ENCODE results near the gene FANCD2.
"Not testable (repeated sequence)": the region's sequence is repeated elsewhere in the genome, so short reads cannot be mapped to it uniquely, and the experiment has no call there.

The FANCD2 gene

DNA sequence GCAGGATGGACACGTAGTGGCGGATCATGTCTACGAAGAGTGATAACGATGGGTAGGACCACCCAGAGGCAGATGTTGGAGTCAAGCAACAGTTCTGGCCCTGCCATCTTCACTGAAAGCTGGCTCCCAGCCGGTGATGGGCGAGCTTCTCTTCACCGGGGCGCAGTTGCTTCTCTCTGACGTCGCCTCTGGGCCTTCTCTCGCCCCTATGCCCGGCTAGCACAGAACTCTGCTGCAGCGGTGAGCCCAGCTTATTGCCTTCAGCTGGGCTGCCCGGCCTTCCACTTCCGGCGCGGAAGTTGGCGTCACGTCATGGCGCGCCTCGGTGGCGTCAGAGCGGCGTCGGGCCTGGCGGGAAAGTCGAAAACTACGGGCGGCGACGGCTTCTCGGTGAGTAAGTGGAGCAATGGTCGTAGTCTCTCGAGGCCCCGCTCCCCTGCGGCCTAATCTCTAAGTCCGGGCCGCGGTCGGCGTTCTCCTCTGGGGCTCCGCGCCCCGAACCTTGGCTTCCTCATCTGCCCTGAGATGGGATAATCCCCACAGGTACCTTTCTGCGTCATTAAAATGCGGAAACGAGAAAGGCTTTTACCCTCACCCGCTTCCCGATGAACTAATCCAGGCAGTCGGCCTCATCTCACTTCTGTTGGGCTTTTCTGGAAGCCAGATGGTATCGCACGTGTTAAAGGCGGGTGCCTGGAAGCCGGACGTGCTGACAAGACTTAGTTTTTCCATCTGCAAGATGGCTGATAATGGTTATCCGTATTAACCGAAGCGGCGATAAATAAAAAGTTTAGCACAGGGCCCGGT is at the start of gene FANCD2:
Gene FANCD2, plus strand, starts transcription at position 354 of the 807 bp plus-strand sequence. CDS start 2,221 bp downstream, outside the sequence.
- FAIRE-seq (peak; percentile 66), DNase-seq (ENCODE audit: insufficient read length, low spot score) (peak; percentile 86)

DNA sequence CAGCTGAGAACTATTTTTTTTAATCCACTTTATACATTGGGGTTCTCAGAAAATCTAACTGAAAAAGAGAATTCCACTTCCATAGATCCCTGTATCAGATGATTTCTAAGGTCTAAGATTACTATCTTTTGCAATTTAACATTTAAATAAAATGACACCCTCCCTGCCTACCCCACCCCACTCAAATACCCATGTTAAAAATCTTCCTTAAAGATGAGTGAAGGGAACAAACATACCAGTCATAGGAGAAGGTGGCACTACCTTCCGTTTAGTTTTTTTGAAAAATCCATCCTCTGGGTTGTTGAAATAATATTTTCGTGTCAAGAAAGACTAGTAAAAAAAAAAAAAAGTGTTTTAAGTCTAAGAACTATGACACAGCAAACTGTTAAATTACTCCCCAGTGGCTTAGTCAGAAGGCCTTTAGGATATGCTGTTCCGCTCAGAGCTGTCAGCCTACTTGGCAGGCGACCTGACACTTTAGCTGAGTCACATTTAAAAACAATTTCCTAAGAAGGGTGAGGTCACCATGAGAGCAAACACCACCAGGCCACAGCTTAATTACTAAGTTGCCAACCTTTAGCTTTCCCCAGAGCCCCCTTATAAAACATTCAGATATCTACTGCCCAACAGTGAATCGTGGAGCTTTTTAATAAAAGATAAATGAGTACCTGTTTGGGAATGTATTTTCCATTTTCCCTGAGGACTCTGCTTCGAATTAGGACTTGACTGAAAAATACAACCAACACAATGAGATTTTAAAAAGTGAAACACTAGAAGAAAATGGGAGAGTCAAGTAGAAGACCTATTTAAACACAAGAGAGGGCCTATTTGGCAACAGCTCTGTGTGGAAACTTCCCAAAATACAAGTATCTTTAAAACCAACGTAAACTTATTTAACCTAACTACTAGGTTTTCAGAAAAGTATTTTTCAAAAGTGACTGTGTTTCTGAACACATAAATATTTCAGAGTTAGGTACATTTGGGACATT is 49.2 kb upstream of the FANCD2 start:
- DNase-seq (ENCODE audit: insufficient read length, low spot score) (peak; percentile 85), FAIRE-seq (no peak)

DNA sequence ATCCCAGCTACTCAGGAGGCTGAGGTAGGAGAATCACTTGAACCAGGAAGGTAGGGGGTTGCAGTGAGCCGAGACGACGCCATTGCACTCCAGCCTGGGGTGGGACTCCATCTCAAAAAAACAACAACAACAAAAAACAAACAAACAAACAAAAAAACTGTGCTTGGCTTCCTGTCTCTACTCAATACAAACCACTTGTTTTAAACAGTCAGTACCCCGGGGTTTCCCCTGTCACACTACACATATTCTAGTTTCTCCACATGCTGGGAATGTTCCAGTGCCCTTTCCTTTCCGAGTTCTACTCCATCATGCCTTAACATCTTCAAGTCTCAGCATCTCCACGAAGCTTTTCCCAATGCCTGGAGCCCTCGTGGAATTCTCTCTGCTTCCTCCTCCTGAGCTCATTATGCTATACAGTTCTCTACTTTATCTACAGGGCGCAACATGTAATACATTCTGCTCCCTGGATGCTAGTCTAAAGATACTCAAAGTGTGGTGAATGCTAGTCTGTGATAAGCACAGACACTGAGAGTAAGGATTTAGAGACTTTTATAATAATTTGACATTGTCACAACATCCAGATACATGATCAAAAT is 47.4 kb upstream of the FANCD2 start:
- FAIRE-seq: no peak
- DNase-seq (ENCODE audit: insufficient read length, low spot score): no peak

DNA sequence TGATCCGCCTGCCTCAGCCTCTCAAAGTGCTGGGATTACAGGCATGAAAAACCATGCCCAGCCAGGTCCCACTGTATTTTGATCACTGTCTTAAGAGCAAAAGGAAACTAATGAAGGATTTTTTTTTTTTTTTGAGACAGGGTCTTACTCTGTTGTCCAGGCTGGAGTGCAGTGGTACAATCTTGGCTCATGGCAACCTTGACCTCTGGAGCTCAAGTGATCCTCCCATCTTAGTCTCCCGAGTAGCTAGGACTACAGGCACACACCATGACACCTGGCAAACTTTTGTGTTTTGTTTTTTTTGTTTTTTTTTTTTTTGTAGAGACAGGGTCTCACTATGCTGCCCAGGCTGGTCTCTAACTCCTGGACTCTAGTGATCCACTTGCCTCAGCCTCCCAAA is 46.0 kb upstream of the FANCD2 start:
- DNase-seq (ENCODE audit: insufficient read length, low spot score) (no peak), FAIRE-seq (no peak)

DNA sequence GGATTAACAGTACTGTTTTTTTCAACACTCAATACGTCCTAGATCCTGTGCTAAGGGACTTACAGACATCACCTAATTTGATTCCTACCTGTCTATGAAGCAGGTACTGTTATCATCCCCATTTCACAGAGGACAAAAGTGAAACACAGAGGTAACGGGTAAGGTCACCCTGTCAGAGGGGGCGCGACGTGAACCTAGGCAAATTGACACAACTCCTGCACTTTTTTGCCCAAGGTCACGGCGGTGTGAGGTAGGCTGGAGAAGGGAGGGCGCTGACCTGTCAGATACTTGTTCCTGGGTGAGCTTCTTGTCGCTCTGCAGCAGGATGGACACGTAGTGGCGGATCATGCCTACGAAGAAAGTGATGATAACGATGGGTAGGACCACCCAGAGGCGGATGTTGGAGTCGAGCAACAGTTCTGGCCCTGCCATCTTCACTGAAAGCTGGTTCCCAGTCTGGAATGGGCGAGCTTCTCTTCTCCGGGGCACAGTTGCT is 40.0 kb upstream of the FANCD2 start:
- FAIRE-seq (no peak), DNase-seq (ENCODE audit: insufficient read length, low spot score) (no peak)

DNA sequence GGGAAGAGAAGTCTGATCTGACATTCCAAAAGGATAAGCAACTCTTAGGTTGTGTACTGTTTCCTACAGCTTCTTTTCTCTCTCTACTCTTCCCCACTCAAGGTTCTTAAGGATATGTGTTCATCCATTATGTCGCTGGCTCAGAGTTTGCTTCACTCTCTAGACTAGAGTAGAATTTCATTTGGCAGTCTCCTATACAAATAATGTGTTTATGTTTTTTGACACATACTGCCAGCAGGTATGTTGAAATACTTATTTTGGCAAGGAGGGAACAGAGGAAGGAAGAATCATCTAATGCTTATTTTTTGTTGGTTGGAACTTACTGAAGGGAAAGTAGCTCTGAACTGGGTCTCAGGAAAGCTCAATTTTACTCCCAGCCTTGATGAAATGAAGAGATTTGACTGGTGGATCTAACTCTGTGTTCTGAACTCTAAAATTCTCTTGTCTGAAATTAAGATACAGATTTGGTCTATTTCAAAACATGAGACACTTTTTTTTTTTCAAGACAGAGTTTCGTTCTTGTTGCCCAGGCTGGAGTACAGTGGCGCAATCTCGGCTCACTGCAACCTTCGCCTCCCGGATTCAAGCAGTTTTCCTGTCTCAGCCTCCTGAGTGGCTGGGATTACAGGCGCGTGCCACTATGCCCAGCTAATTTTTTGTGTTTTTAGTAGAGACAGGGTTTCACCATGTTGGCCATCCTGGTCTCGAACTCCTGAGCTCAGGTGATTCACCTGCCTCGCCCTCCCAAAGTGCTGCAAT is 32.0 kb upstream of the FANCD2 start:
- FAIRE-seq (no peak), DNase-seq (ENCODE audit: insufficient read length, low spot score) (no peak)

DNA sequence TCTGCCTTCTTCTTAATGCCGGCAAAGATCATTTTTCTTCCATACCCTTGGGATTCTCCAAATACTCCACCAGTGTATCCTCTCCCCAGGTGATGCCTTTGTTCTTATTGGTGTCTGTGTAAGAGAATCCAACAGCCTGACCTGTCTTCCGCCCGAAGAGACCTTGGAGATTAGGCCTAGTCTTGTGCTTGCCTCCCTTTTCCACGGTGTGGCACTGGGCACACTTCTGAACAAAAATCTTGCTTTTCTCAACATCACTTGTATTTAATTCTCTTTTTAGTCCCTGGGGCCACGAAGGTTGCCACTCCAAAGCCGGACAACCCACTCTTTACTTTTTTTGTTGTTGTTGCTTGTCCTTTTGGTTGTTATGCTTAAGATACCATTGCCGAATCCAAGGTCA is 25.6 kb upstream of the FANCD2 start:
- DNase-seq (ENCODE audit: insufficient read length, low spot score): no peak
- FAIRE-seq: no peak

DNA sequence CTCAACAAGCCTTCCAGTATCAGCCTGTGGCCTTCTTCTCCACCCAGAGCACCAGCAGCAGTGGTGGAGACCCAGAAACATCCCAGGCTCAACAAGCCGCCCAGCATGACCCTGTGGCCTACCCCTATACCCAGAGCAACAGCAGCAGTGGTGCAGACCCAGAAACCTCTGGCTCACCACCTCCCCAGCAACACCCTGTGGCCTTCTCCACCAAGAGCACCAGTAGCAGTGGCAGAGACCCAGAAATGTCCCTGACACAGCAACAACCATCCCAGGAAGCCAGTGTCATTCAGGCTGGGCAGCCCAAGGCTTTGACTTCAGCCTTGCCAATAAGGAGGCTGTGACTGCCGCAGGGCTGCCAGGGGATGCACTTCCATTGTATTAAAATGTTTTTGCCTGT is 23.3 kb upstream of the FANCD2 start:
- FAIRE-seq (no peak), DNase-seq (ENCODE audit: insufficient read length, low spot score) (no peak)

DNA sequence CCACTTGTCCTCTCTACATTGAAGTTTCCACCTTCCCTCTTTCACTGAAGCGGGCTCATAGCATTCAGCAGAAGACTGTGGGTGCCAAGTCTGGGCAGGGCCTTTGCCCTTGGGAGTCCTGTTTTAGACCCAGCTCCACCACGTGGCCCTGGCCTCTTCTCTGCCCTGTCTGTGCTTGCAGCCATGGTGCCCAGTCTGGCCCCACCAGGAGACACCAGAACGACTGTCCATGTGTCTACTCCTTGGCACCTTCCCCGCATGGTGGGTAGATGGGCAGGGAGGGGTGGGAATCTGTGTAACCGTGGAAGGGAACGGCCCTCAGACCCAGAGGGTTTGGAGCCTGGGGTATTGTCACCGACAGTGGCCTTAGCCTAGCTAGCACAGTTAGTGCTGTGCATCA is 21.7 kb upstream of the FANCD2 start:
- DNase-seq (ENCODE audit: insufficient read length, low spot score): no peak
- FAIRE-seq: no peak

DNA sequence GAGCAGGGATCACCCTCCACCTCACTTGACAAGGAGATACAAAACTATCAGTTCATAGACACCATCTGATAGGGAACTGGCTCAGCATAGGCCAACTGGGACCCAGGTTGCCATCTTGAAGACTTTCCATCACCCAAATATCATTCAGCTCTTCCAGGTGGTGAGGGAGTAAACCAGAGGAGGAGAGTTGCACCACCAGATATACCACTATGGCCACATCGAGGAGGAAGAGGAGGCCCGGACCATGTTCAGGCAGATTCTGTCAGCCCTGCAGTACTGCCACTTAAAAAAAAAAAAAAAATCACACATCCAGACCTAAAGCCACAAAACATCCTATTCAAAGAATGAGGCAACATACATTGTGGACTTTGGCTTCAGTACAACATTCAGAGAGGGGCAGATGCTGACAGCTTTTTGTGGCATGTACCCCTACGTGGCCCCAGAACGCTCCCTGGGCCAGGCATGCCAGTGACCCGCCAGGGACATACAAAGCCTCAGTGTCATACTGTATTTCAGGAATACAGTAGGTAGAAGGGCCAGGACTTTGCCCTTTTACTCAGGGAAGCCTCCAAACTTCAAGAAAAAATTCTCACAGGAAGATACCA is 21.2 kb upstream of the FANCD2 start:
- DNase-seq (ENCODE audit: insufficient read length, low spot score) (no peak), FAIRE-seq (no peak)

DNA sequence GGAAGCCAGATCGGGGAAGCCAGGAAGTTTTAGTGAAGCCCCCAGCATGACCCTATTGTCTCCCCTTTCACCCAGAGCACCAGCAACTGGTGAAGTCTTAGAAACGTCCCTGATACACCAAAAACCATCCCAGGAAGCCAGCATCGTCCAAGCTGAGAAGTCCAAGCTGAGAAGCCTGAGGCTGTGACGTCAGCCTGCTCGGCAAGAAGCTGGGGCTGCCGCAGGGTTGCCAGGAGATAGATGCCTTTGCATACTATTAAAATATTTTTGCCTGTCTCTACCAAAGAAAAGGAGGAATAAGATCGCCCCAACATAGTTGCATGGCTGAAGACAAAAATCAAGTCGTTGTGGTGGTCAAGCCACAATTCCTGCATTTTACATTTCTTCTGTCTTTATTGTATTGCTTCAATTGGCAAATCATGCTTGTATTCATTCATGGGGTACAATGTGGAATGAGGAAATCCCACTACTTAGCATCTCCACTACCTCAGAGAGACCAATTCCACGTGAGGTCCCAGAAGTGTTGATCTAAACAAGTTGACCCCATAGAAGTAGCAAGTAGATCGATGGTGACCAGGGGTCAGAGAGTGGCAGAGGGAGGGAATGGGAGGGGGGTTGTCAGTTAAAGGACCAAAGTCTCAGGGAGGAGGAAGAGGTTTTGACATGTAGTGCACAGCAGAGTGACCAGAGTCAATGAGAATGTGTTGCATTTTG is 20.0 kb upstream of the FANCD2 start:
- no peak for FAIRE-seq
- no peak for DNase-seq (ENCODE audit: insufficient read length, low spot score)

DNA sequence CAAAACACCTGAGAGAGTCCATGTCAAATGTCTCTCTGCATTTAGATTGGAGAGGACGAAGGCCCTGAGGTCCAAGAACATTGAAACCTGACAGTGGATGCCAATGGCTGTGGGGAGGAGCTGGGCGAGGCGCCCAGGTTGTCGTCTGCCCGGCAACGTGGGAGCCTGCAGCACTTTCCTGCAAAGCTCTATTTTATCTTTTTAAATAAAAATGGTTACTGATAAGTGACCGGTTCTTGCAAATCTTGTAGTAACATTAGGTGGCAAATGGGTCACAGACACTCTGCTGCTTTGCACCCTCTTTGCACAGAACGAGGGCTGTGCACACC is 19.5 kb upstream of the FANCD2 start:
- FAIRE-seq (no peak), DNase-seq (ENCODE audit: insufficient read length, low spot score) (no peak)

DNA sequence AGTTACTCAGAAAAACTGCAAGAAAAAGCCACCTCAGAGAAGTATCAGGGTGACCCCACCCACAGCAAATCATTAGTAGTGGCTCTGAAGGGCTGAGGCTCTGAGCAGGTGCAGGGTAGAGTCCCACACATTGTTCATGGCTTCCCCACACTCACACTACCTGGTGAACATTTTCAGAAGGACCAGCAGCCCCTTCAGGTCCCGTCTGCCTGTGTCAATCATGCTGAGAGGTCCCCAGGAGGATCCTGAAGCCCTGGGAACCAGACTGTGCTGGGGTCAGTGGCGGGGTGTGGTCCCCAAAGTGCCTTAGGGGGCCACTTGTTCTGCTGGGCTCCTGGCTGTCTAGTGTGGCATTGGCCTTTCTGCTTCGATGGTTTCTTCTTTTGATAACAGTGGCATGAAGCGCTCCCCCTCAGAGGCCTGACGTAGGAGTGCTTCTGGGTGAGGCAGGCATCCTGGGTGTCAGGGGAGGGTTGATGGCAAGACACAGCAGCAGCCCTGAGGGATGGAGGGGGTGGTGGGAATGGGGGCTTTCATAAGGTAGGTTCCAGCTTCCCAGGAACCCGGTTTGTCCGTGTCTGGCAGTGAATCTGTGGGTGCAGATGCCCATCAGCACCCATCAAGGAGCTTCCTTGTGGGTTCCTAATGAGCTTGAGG is 19.0 kb upstream of the FANCD2 start:
- FAIRE-seq (no peak), DNase-seq (ENCODE audit: insufficient read length, low spot score) (no peak)

DNA sequence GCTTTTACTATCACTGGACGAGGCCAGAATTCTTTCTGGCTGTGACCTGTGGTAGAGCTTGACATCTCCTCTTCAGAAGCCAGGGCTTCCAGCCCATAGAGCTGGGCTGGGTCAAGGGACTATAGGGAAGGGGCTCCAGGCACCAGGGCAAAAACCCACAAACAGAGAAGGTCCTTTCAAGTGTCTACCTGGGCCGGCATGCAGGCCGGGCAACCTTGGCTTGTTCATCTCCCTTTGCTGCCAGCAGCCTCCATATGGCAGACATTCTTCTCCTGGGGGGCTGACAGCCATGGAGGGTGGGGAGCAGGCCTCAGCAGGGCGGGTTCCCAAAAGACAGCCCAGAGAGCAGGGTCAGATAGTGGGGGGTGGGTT is 18.0 kb upstream of the FANCD2 start:
- FAIRE-seq; DNase-seq (ENCODE audit: insufficient read length, low spot score): not testable (repeated sequence)

DNA sequence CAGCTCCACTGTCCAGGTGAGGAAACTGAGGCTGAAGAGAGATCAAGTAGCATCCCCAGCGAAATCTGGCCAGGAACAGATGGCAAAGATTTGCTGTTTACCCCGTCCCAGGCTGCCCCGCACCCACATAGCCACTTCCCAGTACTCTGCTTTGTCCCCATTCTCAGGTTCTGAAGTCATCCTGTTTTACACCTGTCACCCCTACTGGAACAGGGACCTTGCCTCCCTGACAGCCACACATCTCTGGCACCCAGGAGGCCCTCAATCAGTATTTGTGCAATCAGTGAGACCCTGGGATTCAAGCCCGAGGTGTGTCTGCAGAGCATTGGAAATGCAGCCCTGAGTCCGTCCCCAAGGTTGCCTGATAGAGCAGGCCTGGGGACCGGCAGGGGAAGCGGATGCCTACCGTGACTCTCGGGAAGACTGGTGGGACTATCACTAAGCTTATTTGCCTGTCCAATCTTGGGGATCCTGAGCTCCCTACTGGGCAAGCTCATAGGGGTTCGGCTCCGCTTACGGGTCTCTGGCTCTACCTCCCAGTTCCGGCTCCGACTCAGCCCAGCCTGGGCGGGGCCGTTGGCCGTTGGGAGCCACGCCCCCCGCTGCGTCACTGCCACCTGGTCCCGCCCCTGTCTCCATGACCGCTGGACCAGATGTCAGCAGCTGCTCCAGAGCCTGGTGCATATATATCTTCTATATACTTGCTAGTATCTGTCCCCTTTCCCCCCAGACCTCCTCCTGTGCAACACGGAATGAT is 17.5 kb upstream of the FANCD2 start:
- DNase-seq (ENCODE audit: insufficient read length, low spot score) (peak; percentile 60), FAIRE-seq (peak; percentile 13)

DNA sequence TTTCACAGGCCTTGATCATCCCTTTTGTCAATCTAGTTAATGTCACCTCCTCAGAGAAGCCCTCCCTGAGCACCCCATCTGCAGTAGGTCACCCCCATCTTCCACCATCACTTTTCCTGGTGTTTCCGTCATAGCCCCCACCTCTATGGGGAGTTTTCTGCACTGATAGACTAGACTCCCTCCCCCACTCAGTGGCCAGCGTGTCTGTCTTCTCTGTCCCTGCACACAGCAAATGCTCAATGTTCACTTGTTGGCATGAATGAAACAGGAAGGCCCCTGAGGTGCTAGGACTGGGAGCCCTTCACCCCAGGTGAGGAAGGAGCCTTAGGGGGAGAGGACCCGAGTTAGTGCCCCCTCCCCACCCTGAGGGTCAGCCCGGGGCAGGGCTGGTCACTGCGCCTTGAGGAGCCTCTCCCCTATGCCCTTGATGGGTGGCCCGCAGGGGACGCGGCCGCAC is 15.8 kb upstream of the FANCD2 start:
- FAIRE-seq: no peak

DNA sequence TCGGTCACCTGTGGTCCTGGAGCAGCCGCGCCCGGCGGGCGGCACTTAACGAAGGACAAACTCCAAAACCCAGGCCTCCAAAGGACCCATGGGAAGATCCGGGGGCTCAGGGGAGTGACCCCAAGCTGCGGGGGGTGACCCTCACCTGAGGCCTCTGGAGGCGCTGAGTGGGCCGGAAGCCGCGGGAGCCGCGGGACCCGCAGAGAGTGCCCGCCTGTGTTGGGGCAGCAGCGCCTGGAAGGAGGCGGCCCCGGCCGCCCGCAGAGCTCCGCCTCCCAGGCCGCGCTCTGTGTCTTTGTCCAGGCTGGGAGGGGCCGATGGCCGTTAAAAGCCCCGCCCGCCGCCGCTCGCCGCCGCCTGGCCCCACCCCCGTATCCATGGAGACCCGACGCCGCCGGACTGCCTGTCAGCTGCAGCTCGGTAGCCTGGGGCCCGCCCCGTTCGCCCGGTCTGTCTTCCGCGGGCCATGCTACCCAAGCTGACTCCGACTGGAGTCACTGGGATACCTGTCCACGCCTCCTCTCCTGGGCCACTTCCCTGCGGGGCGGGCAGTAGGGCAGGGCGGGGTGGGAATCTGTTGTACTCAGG is 15.3 kb upstream of the FANCD2 start:
- DNase-seq (ENCODE audit: insufficient read length, low spot score) (peak; percentile 93), FAIRE-seq (no peak)

More for the DNA sequence above, 15.8 kb upstream of the FANCD2 start:
- DNase-seq (ENCODE audit: insufficient read length, low spot score): no peak

DNA sequence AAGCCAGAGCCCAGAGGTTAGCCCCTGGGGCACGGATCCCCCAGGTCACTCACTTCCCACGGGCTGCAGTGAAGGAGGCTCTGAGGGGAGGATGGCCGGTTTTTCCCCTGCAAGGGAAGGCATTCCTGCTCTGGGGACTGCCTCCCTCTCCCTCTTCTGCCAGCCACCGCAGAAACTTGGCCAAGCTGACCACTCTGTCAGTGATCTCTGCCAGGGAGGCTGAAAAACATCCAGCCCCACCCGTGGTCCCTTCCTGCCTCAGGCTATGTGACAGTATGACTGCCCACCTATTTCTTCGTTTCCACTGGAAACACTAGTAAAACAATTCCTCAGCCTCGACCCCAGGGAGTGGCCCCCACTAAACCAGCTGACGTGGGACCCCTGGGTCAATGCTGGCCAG is 14.6 kb upstream of the FANCD2 start:
- no peak for DNase-seq (ENCODE audit: insufficient read length, low spot score)
- no peak for FAIRE-seq

Measured in HTR-8/SVneo (cell line).